HG03196 (cell line): ENCODE measurements around the gene PTPN2.
A peak's percentile ranks its signal among the peaks of the same experiment; 100 is the strongest.
"Not testable (repeated sequence)": the region's sequence is repeated elsewhere in the genome, so short reads cannot be mapped to it uniquely, and the experiment has no call there.

Experiments
- ATAC-seq: cut with Tn5 transposase; IDR thresholded peaks from one replicate; pipeline ENCODE4 v1.9.1; 2021; ENCODE audit not compliant: unreplicated experiment

Gene PTPN2

GRCh38 chr18:12883684-12884405, at the start of gene PTPN2:
Gene PTPN2, minus strand, starts transcription at chr18:12884237. Its CDS starts 96 bp downstream, at chr18:12884141.
- ATAC-seq: peak; percentile 68

GRCh38 chr18:12933327-12933726, 49.3 kb upstream of the PTPN2 start:
- ATAC-seq: no peak

- no peak for ATAC-seq
Observed at GRCh38 chr18:12930908-12931307, 46.9 kb upstream of the PTPN2 start.

GRCh38 chr18:12930376-12930775, 46.3 kb upstream of the PTPN2 start:
- ATAC-seq: no peak

- ATAC-seq: no peak
Observed at GRCh38 chr18:12929477-12930083, 45.5 kb upstream of the PTPN2 start.

- ATAC-seq: no peak
Observed at GRCh38 chr18:12928641-12929040, 44.6 kb upstream of the PTPN2 start.

- no peak for ATAC-seq
Observed at GRCh38 chr18:12928206-12928605, 44.2 kb upstream of the PTPN2 start.

- ATAC-seq: no peak
Observed at GRCh38 chr18:12924616-12925015, 40.6 kb upstream of the PTPN2 start.

- no peak for ATAC-seq
Observed at GRCh38 chr18:12922266-12922665, 38.2 kb upstream of the PTPN2 start.

- ATAC-seq: no peak
Observed at GRCh38 chr18:12921178-12921577, 37.1 kb upstream of the PTPN2 start.

- ATAC-seq: no peak
Observed at GRCh38 chr18:12911929-12912703, 28.1 kb upstream of the PTPN2 start.

- ATAC-seq: no peak
Observed at GRCh38 chr18:12911025-12911928, 27.2 kb upstream of the PTPN2 start.

GRCh38 chr18:12908706-12909105, 24.7 kb upstream of the PTPN2 start:
- no peak for ATAC-seq

GRCh38 chr18:12907258-12907925, 23.4 kb upstream of the PTPN2 start:
- ATAC-seq: no peak

- no peak for ATAC-seq
Observed at GRCh38 chr18:12906773-12907172, 22.7 kb upstream of the PTPN2 start.

GRCh38 chr18:12906119-12906518, 22.1 kb upstream of the PTPN2 start:
- ATAC-seq: no peak

- no peak for ATAC-seq
Observed at GRCh38 chr18:12904012-12904516, 20.0 kb upstream of the PTPN2 start.

- not testable (repeated sequence) for ATAC-seq
Observed at GRCh38 chr18:12901208-12901607, 17.2 kb upstream of the PTPN2 start.

GRCh38 chr18:12896784-12897333, 12.8 kb upstream of the PTPN2 start:
- ATAC-seq: not testable (repeated sequence)

- ATAC-seq: no peak
Observed at GRCh38 chr18:12895626-12896025, 11.6 kb upstream of the PTPN2 start.
